Panc1 (cell line): ENCODE data around the gene PLXNC1. TPM values are rescaled to one million over a fixed set of nuclear protein-coding genes. Genes with fewer than 3 reads are reported as not detected.

Source experiments
- ATAC-seq: fragments of 200-7000 bp; cut with Tn5 transposase; 2 replicates; pipeline ENCODE4 v1.9.1; 2020; ENCODE audit warnings: mild to moderate bottlenecking, moderate library complexity
- BruUV-seq: library from RNA; stranded (reverse); fragments of 400-500 nt; replicated peaks from 2 replicates; lab custom pipeline; 2021; lab: Mats Ljungman, UMichigan
- CTCF ChIA-PET: fragments of 300-600 bp; sonication (Branson Sonifier 250); formaldehyde crosslinking; loops from one replicate; lab custom pipeline; 2022; ENCODE audit warnings: antibody characterized with exemption; lab: Charles Lee
- POLR2A ChIA-PET: fragments of 300-600 bp; sonication (Branson Sonifier 250); formaldehyde crosslinking; loops from one replicate; lab custom pipeline; 2022; ENCODE audit warnings: antibody characterized with exemption; lab: Charles Lee
- DNase-seq: peaks from one replicate; pipeline ENCODE4 v3.0.0-alpha.2; 2010; ENCODE audit warnings: low read depth, low spot score
- H3K27ac ChIP-seq: 2 replicates; pipeline ENCODE4 v1.5.1; 2011; ENCODE audit warnings: mild to moderate bottlenecking, low read length, inconsistent platforms
- H3K27me3 ChIP-seq: fragments of 200-500 bp; sonication (Bioruptor generic); 2 replicates; pipeline ENCODE4 v1.6.0; 2014; ENCODE audit warnings: low read length, inconsistent platforms; ENCODE audit not compliant: control insufficient read depth, insufficient read depth
- H3K36me3 ChIP-seq: fragments of 200-500 bp; sonication (Bioruptor generic); 2 replicates; pipeline ENCODE4 v1.5.1; 2014; ENCODE audit warnings: inconsistent platforms, mild to moderate bottlenecking, low read length, moderate library complexity; ENCODE audit not compliant: control insufficient read depth, insufficient read depth
- H3K4me1 ChIP-seq: 2 replicates; pipeline ENCODE4 v1.5.1; 2011; ENCODE audit warnings: inconsistent platforms, mild to moderate bottlenecking, low read length, moderate library complexity; ENCODE audit not compliant: control insufficient read depth, insufficient read depth
- H3K4me3 ChIP-seq, 2 experiments: 2 replicates each; pipeline ENCODE4 v1.5.1; 2011 to 2012; ENCODE audit warnings: low read depth in 2 of 2, low read length in 2 of 2, mild to moderate bottlenecking in 2 of 2, inconsistent platforms in 1 of 2, moderate library complexity in 1 of 2
- H3K9me3 ChIP-seq: fragments of 200-500 bp; sonication (Bioruptor generic); 2 replicates; pipeline ENCODE4 v1.5.1; 2014; ENCODE audit warnings: low read depth, mild to moderate bottlenecking, inconsistent platforms, low read length, moderate library complexity; ENCODE audit not compliant: control insufficient read depth, insufficient read depth
- CTCF ChIP-seq: fragments of 450-650 bp; IDR thresholded peaks from 2 replicates; pipeline ENCODE4 v1.5.1; 2017; ENCODE audit warnings: mild to moderate bottlenecking
- POLR2AphosphoS5 ChIP-seq: IDR thresholded peaks from 2 replicates; pipeline ENCODE4 v1.6.1; 2012; ENCODE audit warnings: mild to moderate bottlenecking, low read depth, low read length, moderate library complexity
- REST ChIP-seq, 2 experiments: IDR thresholded peaks; 2 replicates each; pipeline ENCODE4 v1.6.1; 2011 to 2012; ENCODE audit warnings: low read depth in 2 of 2, control low read depth in 1 of 2, low read length in 1 of 2, mild to moderate bottlenecking in 1 of 2, moderate library complexity in 1 of 2; ENCODE audit not compliant: insufficient read depth in 1 of 2
- SIN3A ChIP-seq: IDR thresholded peaks from 2 replicates; pipeline ENCODE4 v1.6.1; 2012; ENCODE audit warnings: low read depth, mild to moderate bottlenecking, low read length, moderate library complexity, borderline replicate concordance; ENCODE audit not compliant: insufficient read depth
- TCF7L2 ChIP-seq: IDR thresholded peaks from 2 replicates; pipeline ENCODE4 v1.6.1; 2011; ENCODE audit warnings: mild to moderate bottlenecking, low read depth, low read length, inconsistent platforms
- in situ Hi-C: cut with HindIII; loops from 2 replicates; pipeline ENCODE4 v1.10.0; 2016; ENCODE audit warnings: low sequenced_read_pairs, low pct_unique_long_range_greater_than_20kb
- intact Hi-C: fragments of 100-400 bp; cut with micrococcal nuclease; formaldehyde crosslinking; loops from one replicate; pipeline ENCODE4 v1.10.0; 2022; ENCODE audit not compliant: unreplicated experiment
- total RNA-seq: library from RNA; stranded (reverse); gene quantifications from one replicate; pipeline ENCODE4 v1.2.1, GENCODE V29; 2021; ENCODE audit not compliant: unreplicated experiment

Gene PLXNC1
- total RNA-seq, 1 experiment from 2014 or later: 0.57 TPM

GRCh38 chr12:94242901-94243300, 94.5 kb downstream of the PLXNC1 start:
- BruUV-seq: no TSS peak
- ChIA-PET CTCF (no interaction called here), POLR2A (interaction anchor here (0.5 kb wide), 1 partner anchor 502 kb away, joined by 3 read pairs; no protein-coding TSS in a partner anchor)
- no peak for DNase-seq
- intact Hi-C loops (no loop called here), in situ Hi-C loops (no loop called here)
- H3K4me3 ChIP-seq: no peak overlapping the region
- H3K9me3 ChIP-seq: no peaks in the 10 kb centered on the region
- H3K4me1 ChIP-seq: no peaks in the 10 kb centered on the region
- no peaks in the 10 kb centered on the region for H3K36me3 ChIP-seq
- no peak for ATAC-seq
- H3K27ac ChIP-seq: no peak overlapping the region
- no peak for TF ChIP-seq SIN3A
- no peak for TF ChIP-seq TCF7L2
- TF ChIP-seq REST (IDR thresholded peaks at IDR 0.05; ENCODE audit: insufficient read depth in 1 of 2, low read depth in 2 of 2, low read length in 1 of 2): no peak
- no peak for TF ChIP-seq POLR2AphosphoS5
- TF ChIP-seq CTCF: no peak
- H3K27me3 ChIP-seq: peaks cover 34% of the 10 kb centered on the region

GRCh38 chr12:94244165-94245133, 96.1 kb downstream of the PLXNC1 start:
- Histone ChIP-seq H3K27me3 (peaks cover 31% of the 10 kb centered on the region), H3K9me3 (no peaks in the 10 kb centered on the region), H3K4me1 (no peaks in the 10 kb centered on the region), H3K4me3 (no peak overlapping the region), H3K36me3 (no peaks in the 10 kb centered on the region), H3K27ac (no peak overlapping the region)
- no peak for ATAC-seq
- no TSS peak for BruUV-seq
- TF ChIP-seq CTCF (no peak), REST (IDR thresholded peaks at IDR 0.05; ENCODE audit: insufficient read depth in 1 of 2, low read depth in 2 of 2, low read length in 1 of 2) (no peak), TCF7L2 (no peak), POLR2AphosphoS5 (no peak)
- ChIA-PET CTCF (no interaction called here), POLR2A (no interaction called here)
- no peak for DNase-seq
- intact Hi-C loops: no loop called here
- in situ Hi-C loops: no loop called here
